PC-9 (cell line): ENCODE data around the gene ATP13A2.

Experiments
- EZH2 ChIP-seq: fragments of 200-600 bp; sonication (generic); IDR thresholded peaks from 2 replicates; pipeline ENCODE4 v1.8.0; 2017; ENCODE audit warnings: antibody characterized with exemption, low read depth
- TF ChIP-seq, protein P1 (sequence below): fragments of 200-600 bp; sonication (generic); conservative IDR thresholded peaks from 2 replicates; pipeline ENCODE4 v1.6.1; 2017; ENCODE audit warnings: mixed run types, antibody characterized with exemption, mild to moderate bottlenecking, moderate library complexity

DNA sequence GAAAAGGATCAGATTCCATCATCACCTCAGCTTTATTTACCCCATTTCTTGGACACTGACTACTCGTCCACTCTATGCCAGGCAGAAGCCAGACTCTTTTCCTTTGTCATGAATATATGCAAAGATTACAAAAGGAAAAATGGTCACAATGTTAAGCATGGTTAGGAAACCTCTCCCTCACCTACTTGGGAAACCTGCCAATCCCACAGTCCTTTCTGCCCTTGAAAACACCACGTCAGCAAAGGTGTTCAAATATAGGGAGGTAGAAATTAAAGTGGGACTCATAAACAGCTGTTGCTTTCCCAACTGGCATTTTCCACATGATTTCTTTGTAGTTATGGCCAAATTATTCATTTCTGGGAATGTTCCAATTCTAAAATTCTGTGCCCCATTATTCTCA lies 16.2 kb upstream of the ATP13A2 start:
- TF ChIP-seq, protein P1, sequence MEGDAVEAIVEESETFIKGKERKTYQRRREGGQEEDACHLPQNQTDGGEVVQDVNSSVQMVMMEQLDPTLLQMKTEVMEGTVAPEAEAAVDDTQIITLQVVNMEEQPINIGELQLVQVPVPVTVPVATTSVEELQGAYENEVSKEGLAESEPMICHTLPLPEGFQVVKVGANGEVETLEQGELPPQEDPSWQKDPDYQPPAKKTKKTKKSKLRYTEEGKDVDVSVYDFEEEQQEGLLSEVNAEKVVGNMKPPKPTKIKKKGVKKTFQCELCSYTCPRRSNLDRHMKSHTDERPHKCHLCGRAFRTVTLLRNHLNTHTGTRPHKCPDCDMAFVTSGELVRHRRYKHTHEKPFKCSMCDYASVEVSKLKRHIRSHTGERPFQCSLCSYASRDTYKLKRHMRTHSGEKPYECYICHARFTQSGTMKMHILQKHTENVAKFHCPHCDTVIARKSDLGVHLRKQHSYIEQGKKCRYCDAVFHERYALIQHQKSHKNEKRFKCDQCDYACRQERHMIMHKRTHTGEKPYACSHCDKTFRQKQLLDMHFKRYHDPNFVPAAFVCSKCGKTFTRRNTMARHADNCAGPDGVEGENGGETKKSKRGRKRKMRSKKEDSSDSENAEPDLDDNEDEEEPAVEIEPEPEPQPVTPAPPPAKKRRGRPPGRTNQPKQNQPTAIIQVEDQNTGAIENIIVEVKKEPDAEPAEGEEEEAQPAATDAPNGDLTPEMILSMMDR: no peak
- TF ChIP-seq EZH2: no peak
